GM21576 (cell line): Measurements from ENCODE around the gene FYTTD1.

Experiments used
- ATAC-seq: cut with Tn5 transposase; IDR thresholded peaks from one replicate; pipeline ENCODE4 v1.9.1; 2021; ENCODE audit warnings: mild to moderate bottlenecking, moderate library complexity; ENCODE audit not compliant: unreplicated experiment

The FYTTD1 gene

DNA sequence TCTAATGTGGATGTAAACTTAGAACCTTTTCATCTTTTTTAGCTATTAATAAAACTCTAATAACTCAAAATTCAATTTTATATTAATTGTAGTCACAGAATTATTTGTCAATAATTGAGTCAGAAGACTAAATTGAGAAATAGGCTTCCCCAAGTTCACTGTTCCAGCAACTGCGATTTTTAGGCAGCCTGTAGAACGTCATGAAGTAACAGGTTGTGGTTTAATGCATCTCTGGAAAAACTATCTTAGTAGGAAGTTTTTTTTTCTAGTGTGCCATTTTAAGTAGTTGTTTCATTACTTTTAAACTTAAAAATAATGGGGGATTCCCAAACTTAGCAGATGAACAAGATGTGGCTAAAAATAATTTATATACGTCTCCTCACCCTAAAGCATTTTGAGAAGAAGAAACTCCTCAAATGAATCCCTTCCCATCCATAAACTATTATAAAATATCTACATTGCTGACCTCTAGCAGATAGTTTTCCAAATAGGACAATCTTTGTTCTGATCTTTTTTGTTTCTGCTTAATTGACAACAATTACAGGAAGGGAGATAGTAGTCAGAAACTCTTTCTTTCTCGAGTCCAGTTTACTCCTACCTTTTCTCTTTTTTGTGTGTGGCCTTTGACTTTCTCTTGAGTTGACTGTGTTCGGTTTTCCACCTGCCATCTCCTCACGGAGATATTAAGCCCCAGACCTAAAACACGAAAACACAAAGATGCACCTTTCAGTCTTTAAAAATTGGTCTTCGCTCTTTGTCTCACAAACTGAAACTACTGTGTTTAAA, 84.4 kb downstream of the FYTTD1 start:
- ATAC-seq: no peak

DNA sequence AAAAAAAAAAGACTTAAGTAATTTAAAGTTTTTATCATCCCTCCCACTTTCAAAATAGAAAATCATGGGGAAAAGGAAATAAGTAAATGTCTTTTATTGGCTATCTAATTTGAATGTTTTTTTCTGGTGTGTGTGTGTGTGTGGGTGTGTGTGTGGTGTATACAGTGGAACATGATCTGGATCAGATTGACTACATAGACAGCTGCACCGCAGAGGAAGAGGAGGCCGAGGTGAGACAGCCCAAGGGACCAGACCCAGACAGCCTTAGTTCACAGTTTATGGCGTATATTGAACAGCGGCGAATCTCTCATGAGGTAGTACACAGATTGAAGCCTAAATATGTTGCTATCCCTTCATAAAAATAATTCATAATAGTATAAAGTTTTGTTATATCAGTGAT, 85.8 kb downstream of the FYTTD1 start:
- no peak for ATAC-seq

DNA sequence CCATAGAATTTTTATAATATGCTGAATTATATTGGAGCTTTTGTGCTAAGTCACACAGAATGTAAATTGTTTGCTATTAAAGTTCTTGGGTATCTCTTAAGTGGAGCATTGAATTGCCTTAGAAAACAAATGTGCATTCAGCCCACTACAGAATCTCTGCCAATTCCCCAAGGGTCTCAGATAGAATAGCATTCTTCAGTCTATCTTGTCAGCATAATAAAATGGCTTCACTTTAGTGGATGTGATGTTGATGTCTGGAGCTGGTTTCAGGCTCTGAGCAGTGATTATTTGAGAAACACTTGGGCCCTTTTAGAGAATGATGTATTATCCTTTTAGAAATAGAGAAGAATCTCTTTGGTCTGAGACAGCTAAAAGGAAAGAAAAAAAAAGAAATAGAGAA, 86.6 kb downstream of the FYTTD1 start:
- no peak for ATAC-seq
